Adrenal gland (tissue), 5 donors: ENCODE data around the gene VEGFA.

ENCODE experiments used
- POLR2A ChIP-seq, 2 donors: fragments of 450-650 bp; IDR thresholded peaks; one replicate each; pipeline ENCODE4 v1.6.1; 2017; ENCODE audit warnings: antibody characterized with exemption in 2 of 2, mild to moderate bottlenecking in 2 of 2, moderate library complexity in 1 of 2
- TF ChIP-seq, protein P1 (sequence below), 6 experiments: fragments of 450-650 bp in 4 of 6; fragments of 200-600 bp in 2 of 6; sonication (generic) in 1 of 6; IDR thresholded peaks; 1 replicate in 5 of 6; 2 replicates in 1 of 6; pipeline versions ENCODE4 v1.5.1 to v1.8.0; 2016 to 2021; ENCODE audit warnings: antibody characterized with exemption in 6 of 6, mild to moderate bottlenecking in 2 of 6, moderate library complexity in 1 of 6
- donor health status: DM: no; HTN: no; CAD: no.

DNA sequence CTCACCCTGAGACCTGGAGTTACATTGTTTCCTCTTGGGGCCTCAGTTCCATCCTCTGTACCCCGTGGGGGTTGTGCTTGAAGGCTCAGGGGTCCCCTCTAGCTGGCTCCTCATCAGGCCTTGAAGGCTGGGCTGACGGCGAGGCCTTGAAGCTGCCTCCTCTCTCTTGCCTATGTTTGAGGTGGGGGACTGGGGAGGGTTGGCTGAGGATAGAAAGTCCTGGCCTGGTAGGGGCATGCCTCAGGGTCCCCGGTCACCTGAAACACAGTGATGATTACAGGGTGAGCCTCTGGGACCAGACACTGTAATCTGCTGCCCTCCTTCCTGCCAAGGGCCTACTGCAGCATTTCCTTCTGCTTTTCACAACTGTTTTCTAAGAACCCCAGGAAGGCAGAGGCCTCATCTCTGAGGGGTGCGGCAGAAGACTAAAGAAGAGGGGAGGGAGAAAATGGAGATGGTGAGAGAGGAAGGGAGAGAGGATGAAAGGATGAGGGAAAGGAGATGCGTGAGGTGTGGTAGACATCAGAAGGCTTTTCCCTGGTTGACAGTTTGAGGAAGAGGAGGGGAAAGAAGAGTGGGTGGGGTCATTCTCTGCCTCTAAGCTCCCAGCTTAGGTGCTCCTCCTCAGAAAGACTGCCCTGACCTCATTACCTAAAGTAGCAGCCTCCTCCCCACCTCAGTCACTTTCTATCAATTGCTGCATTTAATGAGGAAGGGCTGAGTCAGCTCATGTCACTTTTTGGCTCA lies 29.7 kb downstream of the VEGFA start:
- TF ChIP-seq, protein P1, sequence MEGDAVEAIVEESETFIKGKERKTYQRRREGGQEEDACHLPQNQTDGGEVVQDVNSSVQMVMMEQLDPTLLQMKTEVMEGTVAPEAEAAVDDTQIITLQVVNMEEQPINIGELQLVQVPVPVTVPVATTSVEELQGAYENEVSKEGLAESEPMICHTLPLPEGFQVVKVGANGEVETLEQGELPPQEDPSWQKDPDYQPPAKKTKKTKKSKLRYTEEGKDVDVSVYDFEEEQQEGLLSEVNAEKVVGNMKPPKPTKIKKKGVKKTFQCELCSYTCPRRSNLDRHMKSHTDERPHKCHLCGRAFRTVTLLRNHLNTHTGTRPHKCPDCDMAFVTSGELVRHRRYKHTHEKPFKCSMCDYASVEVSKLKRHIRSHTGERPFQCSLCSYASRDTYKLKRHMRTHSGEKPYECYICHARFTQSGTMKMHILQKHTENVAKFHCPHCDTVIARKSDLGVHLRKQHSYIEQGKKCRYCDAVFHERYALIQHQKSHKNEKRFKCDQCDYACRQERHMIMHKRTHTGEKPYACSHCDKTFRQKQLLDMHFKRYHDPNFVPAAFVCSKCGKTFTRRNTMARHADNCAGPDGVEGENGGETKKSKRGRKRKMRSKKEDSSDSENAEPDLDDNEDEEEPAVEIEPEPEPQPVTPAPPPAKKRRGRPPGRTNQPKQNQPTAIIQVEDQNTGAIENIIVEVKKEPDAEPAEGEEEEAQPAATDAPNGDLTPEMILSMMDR (IDR thresholded peaks at IDR 0.05) = no peak
- TF ChIP-seq POLR2A (IDR thresholded peaks at IDR 0.05) = no peak
